Stimulated activated CD4-positive, alpha-beta T cell treated with anti-CD3 and anti-CD28 coated beads, Interleukin-1b, Interleukin-23, amount 100 ng/mL, for 4 hours (primary cell): ENCODE results near the gene USP49.
A peak's percentile ranks its signal among the peaks of the same experiment; 100 is the strongest.

Source experiments
- DNase-seq, 2 donors: peaks; one replicate each; pipeline ENCODE4 v3.0.0-alpha.2; 2020; ENCODE audit warnings: low read depth in 2 of 2

The USP49 gene

DNA sequence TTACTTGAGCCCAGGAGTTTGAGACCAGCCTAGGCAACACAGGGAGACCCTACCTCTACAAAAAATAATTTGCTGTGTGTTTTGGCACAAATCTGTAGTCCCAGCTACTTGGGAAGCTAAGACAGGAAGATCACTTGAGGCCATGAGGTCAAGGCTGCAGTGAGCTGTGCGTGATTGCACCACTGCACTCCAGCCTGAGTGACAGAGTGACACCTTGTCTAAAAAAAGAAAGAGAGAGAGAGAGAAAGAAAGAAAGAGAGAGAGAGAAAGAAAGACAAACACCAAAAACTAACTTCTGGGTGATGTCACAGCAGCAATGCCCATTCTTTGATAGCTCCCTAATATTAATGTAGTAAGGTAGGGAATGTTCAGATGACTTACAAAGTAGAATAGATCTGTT lies 20.4 kb downstream of the USP49 start:
- DNase-seq = no peak

DNA sequence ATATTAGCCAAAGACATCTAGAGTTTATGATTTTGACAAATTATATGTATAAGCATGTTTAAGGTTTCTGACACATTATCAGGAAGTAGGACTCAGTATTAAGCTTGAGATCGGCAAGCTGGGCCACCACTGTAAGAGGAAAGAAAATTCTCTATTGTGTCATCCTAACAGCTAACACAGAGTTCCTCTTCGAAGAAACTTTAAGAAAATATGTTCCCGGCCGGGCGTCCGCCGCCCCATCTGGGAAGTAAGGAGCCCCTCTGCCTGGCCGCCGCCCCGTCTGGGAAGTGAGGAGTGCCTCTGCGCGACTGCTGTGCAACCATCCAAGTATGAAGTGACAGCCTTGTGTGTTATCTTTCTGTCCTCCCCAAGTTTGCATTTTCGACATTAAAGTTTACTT lies 23.0 kb downstream of the USP49 start:
- no peak for DNase-seq

DNA sequence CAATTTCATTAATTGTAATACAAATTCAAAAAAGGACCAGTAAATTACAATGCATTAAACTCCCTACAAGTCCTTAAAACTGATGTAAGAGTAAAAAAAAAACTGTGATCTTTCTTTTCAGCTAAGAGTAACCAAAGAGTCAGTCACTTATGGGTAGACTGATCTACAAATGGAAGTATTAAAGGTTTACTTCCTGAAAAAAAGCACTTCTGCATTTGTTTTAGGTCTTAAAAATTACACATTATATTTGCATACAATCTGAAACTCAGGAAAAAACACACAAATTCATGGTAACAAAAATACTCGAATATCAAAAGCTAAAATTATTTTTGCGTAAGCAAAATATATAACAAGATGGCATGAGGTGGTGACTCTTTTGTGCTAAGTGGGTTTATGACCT lies 23.5 kb downstream of the USP49 start:
- DNase-seq = no peak

DNA sequence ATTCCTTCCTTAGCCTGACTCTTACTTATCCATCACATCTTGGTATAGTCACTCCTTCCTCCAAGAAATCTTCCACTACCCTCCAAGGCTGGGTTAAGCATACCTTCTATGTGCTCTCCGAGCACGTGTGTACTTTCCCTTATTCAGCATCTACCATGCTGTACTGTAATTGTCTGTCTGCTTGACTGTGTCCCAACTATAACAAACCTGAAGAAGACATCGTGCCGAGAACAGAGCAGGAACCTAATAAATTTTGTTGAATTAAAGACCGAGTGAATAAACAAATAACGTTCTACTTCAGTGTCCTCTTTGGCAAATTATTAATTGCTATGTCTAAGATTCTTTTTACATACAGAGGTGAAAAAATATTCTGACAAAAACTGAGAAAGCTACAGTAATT lies 35.8 kb downstream of the USP49 start:
- DNase-seq = no peak

DNA sequence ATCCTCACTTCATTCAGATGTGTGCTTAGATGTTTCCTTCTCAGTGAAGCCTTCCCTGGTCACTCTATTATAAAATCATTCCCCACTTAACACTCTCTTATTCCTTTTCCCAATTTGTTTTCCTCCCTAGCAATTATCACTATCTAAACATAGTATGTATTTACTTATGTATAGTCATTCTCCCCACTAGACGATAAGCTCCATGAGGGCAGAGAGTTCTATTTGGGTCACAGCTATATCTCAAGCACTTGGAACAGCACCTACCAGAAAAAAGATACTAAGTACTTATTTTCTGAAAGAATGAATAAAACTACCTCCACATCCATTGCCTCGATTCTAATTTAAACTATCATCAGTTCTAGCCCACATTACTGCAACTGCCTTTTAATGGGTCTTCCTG lies 36.5 kb downstream of the USP49 start:
- no peak for DNase-seq

DNA sequence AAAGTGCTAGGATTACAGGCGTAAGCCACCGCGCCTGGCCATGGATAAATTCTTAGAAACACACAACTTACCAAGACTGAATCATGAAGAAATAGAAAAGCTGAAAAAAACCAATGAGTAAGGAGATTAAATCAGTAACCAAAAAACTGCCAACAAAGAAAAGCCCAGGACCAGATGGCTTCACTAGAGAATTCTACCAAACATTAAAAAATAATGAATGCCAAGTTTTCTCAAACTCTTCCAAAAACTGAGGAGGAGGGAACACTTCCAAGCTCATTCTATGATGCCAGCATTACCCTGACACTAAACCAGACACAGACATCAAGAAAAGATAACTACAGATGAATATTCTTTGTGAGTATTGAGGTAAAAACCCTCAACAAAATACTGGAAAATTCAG lies 44.3 kb downstream of the USP49 start:
- DNase-seq = no peak

DNA sequence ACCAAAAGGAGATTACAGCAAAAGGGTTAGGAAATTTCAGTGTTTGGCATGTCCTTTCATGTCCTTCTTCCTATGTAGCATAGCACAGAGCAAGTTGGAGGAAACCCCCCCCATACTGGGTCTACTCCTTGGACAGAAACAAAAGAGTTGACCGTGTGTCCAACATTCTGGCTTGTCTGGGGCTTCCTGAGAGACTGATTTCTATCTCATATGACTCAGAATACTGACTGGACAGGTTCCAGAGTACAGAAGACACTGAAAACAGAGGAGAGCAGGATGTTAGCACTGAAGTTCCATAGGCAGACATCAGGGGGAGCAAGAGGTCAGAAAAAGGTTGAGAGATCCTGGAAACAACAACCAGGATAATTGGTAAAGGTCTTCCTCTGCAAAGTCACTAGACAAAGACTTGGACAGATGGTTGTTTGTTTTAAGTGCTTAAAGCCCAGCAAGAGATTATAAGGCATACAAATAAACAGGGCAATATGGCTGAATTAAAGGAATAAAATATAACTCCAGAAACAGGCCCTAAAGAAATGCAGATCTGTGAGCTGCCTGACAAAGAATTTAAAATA lies 48.4 kb downstream of the USP49 start:
- peak; percentile 12 to 53 for DNase-seq

- no peak for DNase-seq
Observed at GRCh38 chr6:41843178-41843577, 52.0 kb downstream of the USP49 start.

DNA sequence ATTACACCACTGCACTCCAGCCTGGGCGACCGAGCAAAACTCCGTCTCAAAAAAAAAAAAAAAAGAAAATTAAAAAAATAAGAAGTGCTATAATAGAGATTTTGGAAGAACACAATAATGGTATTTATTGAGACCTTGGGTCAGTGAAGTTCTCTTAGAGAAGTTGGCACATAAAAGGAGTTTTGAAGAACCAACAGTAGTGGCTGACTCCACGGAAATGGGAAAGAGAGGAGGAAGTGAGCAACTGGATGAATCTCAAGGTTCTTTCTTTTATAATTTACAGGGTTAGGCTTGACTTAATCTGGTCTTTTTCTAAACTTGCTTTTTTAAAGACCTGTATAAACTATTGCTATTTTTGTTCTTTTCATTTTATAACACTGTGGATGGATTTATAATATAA lies 54.8 kb downstream of the USP49 start:
- DNase-seq = no peak

DNA sequence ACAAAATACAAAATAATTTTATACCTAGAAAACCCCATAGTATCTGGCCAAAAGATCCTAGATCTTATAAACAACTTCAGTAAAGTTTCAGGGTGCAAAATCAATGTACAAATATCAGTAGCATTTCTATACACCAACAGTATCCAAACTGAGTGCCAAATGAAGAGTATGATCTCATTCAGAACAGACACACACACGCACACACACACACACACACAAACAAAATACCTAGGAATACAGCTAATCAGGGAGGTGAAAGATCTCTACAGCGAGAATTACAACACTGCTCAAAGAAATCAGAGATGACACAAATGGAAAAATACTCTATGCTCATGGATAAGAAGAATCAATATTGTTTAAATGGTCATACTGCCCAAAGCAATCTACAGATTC lies 58.5 kb downstream of the USP49 start:
- DNase-seq = no peak

DNA sequence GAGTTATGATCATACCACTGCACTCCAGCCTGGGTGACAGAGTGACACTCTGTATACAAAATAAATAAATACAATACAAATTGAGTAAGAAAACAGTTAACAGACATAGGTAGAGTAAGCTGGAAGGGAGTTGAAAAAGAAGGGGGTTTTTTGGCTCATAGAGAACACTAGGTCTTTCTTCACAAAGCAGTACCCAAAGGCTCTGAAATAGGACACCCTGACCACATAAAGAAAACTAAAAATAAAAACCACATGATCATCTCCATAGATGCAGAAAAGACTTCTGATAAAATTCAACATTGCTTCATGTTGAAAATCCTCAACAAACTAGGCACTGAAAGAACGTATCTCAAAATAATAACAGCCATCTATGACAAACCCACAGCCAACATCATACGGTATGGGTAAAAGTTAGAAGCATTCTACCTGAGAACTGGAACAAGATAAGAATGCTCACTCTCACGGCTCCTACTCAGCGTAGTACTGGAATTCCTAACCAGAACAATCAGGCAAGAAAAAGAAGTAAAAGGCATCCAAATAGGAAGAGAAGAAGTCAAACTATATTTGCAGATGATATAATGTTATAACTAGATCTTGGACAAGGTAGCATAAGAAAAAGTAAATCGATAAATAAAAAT lies 59.0 kb downstream of the USP49 start:
- DNase-seq = no peak

DNA sequence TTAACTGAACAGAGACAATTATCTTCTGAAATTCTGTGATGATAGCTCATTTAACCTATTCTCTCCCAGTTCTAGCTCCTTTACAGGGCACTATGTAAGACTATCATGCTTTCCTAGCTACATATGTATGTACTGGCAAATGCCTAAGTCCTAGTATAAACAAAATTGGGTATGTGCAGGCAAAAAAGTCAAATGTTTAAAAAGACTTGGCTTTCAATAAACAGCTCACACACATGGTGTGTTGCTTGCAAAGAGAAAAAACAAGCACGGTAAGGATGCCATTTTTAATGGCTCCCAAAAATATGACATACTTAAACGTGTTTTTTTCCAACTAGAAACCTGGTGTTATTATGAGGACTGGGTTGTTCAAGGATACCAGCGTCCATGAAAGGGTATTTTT lies 62.9 kb downstream of the USP49 start:
- no peak for DNase-seq

GRCh38 chr6:41826343-41827022 lies 68.7 kb downstream of the USP49 start:
- no peak for DNase-seq

DNA sequence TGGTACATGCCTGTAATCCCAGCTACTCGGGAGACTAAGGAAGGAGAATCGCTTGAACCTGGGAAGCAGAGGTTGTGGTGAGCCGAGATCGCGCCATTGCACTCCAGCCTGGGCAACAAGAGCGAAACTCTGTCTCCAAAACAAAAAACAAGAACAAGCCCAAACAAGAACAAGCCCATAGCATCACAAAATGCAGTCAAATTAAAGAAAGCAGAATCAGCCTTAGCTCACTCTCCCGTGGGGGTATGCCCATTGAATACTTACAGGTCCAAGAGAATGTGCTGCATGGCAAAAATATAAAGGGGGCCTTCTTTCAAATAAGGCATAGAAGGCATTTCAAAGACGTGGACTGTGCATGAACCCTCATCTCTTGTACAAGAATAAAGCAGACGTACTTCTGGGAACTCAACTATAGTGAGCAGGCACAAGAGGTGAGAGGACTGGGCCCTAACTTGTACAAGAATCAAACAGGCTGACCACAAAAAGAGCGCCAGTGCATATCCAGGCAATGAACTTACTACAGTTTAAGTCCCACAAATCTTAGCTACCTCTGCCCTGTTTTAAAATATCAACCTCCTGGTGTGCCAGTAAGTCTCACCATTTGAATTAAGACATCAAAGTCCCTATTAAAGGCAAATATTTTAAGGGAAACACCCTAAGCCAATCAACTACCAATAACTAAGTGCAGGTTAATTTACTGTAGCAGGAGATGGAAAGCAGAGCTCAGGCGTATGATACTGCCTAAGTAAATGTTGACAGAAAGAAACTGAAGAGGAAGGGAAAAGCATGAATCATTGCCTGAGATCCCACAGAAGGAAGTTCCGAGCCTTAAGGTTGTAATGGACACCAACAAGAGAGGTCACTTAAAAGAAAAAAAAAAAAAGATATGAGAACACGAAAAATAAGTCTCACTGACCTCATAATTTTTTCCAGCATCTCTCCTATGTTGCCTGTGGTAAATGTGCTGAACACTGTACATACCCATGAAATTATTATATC lies 70.3 kb downstream of the USP49 start:
- no peak for DNase-seq

- no peak for DNase-seq
Observed at GRCh38 chr6:41823178-41823577, 72.0 kb downstream of the USP49 start.

DNA sequence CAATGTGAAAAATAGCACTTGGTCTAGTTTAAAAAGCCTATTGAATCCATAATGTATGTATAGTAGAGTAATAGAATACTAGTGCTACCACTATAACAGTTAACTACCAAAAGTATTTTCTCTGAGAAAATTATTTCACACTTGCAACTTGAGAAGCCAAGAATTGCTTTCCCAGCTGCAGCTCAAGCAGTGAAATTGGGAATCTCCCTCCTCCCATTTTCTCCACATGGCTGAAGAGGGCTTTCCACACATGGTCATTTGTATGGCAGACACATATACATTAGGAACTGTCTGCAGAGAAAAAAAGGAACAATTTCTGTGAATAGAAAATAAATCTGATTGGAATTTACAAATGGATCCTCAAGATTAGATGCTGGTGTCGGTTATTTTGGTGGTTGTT lies 73.2 kb downstream of the USP49 start:
- DNase-seq = no peak

GRCh38 chr6:41821266-41821665 lies 73.9 kb downstream of the USP49 start:
- no peak for DNase-seq

DNA sequence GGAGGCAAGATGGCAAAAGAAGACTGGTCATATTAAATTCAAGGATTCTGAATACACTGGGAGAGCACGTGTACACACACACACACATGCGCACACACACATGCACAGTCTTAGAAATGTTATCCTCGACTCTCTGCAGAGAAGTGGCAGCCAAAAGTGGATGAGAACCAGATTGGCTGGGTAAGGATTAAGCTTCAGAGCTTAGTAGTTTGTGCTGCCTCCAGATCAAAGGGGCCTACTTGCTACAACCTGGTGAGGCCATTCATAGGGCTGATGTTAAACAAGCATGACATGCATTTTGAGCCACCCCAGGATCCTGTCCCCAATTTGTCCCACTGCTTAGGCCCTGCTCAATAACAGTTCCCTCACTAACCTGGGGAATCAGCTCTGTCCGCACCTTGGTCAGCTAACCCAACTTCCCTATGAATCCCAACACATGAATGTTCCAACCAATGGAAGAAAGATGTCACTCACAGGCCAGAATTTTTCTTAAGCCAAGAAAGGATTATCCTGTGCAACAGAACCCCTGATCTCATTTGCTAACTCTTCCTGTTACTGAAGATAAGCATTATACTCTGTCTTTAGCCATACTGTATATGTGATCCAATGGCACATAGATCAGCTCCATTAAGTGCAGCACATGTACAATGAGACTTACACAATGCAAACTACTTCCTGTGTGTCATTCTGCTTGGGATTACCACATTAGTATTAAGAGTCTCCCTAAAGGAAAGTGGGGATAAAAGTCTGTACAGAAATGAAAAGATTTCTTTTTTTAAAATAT lies 76.7 kb downstream of the USP49 start:
- no peak for DNase-seq

- no peak for DNase-seq
Observed at GRCh38 chr6:41815587-41815986, 79.6 kb downstream of the USP49 start.

- no peak for DNase-seq
Observed at GRCh38 chr6:41814629-41815028, 80.5 kb downstream of the USP49 start.

- no peak for DNase-seq
Observed at GRCh38 chr6:41813956-41814355, 81.2 kb downstream of the USP49 start.

GRCh38 chr6:41813469-41813868 lies 81.7 kb downstream of the USP49 start:
- no peak for DNase-seq
